ENCODE results near the gene GRIN1. TPM values are rescaled to one million over a fixed set of nuclear protein-coding genes. Genes with fewer than 3 reads are reported as not detected.

The GRIN1 gene
- total RNA-seq, 4 donors from 2014 or later = 0.11 to 0.50 (median 0.19) TPM; not detected in 1

DNA sequence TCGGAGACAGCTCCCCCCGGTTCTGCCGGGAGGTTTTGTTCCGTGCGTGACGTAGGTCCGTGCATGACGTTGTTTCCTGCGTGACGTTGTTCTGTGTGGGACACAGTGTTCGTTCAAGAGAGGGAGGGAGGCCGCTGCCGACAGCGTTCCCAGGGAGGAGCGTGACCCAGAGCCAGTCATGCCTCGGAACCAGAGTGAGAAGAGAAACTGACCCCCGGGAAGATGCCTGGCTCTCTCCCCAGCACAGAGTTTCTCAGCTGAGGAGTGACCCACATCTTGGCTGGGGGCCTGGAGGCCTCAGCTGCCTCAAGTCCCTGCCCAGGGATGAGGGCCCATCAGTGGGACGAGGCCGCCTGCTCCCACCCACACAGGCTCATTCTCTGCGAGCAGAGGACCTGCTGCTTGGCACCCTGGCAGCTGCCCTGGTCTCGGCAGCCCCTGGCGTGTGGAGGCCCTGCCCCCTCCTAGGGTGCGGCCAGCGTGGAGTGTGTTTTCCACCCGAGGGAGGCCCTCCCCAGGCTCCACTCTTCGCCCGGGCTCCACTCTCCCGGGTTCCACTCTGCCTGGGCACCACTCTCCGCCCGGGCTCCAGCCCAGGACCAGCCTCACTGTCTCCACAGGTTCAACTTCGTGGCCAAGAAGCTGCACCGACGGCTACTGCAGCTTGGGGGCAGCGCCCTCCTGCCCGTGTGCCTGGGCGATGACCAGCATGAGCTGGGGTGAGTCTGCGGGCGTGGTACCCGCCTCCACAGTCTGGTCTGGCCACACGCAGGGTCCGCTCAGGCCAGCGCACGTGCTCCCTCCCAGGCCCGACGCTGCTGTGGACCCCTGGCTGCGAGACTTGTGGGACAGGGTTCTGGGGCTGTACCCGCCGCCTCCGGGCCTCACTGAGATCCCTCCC lies 74.5 kb downstream of the GRIN1 start:
- intact Hi-C loops (cut with DNase I) = no loop called here
- peaks cover 4 to 19% (median 10%) of the 10 kb centered on the region in 4 donors for H3K4me1 ChIP-seq
- WGBS = 92% methylated on average over 26 of the region's 49 CpGs
- H3K9me3 ChIP-seq = no peaks in the 10 kb centered on the region
- no peak for DNase-seq (ENCODE audit: extremely low spot score)
- no peak overlapping the region for H3K4me3 ChIP-seq
- no peaks in the 10 kb centered on the region for H3K27me3 ChIP-seq
- peaks cover 0 to 57% (median 15%) of the 10 kb centered on the region in 4 donors for H3K36me3 ChIP-seq
- TF ChIP-seq POLR2AphosphoS5 (IDR thresholded peaks at IDR 0.05) (no peak), POLR2A (IDR thresholded peaks at IDR 0.05; ENCODE audit: low read depth) (no peak), EP300 (IDR thresholded peaks at IDR 0.05) (no peak)
- TF ChIP-seq, protein P1, sequence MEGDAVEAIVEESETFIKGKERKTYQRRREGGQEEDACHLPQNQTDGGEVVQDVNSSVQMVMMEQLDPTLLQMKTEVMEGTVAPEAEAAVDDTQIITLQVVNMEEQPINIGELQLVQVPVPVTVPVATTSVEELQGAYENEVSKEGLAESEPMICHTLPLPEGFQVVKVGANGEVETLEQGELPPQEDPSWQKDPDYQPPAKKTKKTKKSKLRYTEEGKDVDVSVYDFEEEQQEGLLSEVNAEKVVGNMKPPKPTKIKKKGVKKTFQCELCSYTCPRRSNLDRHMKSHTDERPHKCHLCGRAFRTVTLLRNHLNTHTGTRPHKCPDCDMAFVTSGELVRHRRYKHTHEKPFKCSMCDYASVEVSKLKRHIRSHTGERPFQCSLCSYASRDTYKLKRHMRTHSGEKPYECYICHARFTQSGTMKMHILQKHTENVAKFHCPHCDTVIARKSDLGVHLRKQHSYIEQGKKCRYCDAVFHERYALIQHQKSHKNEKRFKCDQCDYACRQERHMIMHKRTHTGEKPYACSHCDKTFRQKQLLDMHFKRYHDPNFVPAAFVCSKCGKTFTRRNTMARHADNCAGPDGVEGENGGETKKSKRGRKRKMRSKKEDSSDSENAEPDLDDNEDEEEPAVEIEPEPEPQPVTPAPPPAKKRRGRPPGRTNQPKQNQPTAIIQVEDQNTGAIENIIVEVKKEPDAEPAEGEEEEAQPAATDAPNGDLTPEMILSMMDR (IDR thresholded peaks at IDR 0.05) = no peak
- no peak overlapping the region for H3K27ac ChIP-seq (replicated peaks in 1 of 4)

DNA sequence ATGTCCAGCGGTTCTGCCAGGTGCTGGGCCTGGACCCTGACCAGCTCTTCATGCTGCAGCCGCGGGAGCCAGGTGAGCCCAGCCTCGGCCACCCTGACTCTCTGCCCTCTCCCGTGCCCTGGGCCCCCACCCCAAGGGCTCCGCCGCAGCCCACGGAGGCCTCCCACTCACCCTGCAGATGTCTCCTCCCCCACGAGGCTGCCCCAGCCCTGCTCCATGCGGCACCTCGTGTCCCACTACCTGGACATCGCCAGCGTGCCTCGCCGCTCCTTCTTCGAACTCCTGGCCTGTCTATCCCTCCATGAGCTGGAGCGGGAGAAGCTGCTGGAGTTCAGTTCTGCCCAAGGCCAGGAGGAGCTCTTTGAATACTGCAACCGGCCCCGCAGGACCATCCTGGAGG lies 75.7 kb downstream of the GRIN1 start:
- TF ChIP-seq EP300 (IDR thresholded peaks at IDR 0.05) = no peak
- TF ChIP-seq, protein P1 (IDR thresholded peaks at IDR 0.05) = no peak
- TF ChIP-seq POLR2AphosphoS5 (IDR thresholded peaks at IDR 0.05) = no peak
- no peak for TF ChIP-seq POLR2A (IDR thresholded peaks at IDR 0.05; ENCODE audit: low read depth)
- intact Hi-C loops (cut with DNase I) = no loop called here
- Histone ChIP-seq H3K4me3 (no peak overlapping the region), H3K27me3 (no peaks in the 10 kb centered on the region), H3K4me1 (peaks cover 4 to 20% (median 13%) of the 10 kb centered on the region in 4 donors), H3K27ac (replicated peaks in 1 of 4) (no peak overlapping the region), H3K36me3 (peaks cover 0 to 44% (median 15%) of the 10 kb centered on the region in 4 donors), H3K9me3 (no peaks in the 10 kb centered on the region)
- 93% methylated on average over 19 of the region's 19 CpGs for WGBS
- DNase-seq (ENCODE audit: extremely low spot score) = no peak

DNA sequence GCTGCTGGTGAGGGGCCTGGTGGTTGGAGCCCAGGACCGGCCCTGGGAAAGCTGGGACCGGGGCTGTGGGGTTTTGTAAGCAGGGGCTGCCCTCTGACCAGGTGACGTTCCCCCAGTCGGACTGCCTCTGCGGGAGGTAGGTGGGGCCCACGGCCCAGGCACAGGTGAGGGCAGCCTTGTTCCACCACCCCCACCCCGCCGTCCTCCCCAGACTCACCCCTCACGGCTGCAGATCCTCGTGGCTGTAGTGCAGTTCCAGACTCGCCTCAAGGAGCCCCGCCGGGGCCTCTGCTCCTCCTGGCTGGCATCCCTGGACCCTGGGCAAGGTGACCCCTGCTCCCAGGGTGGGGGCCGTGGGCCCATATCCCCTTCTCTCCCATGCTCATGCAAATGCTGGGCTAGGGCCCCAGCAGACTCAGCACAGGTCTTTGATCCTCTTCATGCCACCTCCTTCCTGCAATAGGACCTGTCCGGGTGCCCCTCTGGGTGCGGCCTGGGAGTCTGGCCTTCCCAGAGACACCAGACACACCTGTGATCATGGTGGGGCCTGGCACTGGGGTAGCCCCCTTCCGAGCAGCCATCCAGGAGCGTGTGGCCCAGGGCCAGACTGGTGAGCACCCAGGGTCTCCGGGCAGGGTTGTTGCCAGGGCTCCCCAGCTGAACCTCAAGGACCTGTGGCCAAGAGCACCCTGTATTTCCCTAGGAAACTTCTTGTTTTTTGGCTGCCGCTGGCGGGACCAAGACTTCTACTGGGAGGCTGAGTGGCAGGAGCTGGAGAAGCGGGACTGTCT lies 76.4 kb downstream of the GRIN1 start:
- Histone ChIP-seq H3K27ac (replicated peaks in 1 of 4) (no peak overlapping the region), H3K4me3 (no peak overlapping the region), H3K9me3 (no peaks in the 10 kb centered on the region), H3K36me3 (peaks cover 0 to 37% (median 13%) of the 10 kb centered on the region in 4 donors), H3K4me1 (peaks cover 4 to 20% (median 13%) of the 10 kb centered on the region in 4 donors), H3K27me3 (no peaks in the 10 kb centered on the region)
- 88% methylated on average over 13 of the region's 22 CpGs for WGBS
- intact Hi-C loops (cut with DNase I) = no loop called here
- TF ChIP-seq EP300 (IDR thresholded peaks at IDR 0.05) (no peak), POLR2AphosphoS5 (IDR thresholded peaks at IDR 0.05) (no peak), POLR2A (IDR thresholded peaks at IDR 0.05; ENCODE audit: low read depth) (no peak)
- TF ChIP-seq, protein P1 (IDR thresholded peaks at IDR 0.05) = no peak
- DNase-seq (ENCODE audit: extremely low spot score) = no peak

DNA sequence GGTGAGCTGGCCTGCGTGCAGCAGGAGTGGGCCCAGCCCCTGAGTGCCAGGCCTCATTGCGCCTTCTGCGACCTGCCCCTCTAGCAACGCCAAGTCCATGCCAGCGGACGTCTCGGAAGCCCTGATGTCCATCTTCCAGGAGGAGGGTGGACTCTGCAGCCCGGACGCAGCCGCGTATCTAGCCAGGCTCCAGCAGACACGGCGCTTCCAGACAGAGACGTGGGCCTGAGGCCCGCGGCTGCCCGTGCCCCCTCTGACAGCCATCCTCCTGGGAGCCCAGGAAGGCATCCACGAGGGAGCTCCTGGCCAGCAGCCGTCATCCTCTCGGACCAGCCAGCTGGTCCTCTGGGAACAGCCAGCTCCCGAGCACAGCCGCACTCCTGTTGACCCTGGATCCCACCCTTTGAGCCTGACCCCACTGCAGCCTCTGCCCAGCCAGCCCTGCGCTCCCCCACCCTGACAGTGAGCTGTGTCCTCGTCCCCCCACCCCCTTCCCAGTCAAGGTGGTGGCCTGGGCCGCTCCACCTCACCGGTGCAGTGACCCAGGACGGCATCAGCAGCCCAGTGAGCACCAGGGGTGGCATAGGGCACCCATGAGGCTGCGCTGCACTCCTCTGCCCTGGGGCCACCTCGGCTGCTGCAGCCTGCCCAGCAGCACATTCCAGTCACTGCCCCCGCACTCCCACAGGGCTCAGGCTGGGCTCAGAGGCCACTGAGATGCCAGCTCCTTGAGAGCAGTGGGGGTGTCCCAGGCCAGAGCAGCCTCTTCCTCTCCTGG lies 77.4 kb downstream of the GRIN1 start:
- Histone ChIP-seq H3K9me3 (no peaks in the 10 kb centered on the region), H3K4me3 (no peak overlapping the region), H3K27ac (replicated peaks in 1 of 4) (no peak overlapping the region), H3K36me3 (peaks cover 0 to 27% (median 13%) of the 10 kb centered on the region in 4 donors), H3K4me1 (peaks cover 9 to 30% (median 17%) of the 10 kb centered on the region in 4 donors), H3K27me3 (no peaks in the 10 kb centered on the region)
- TF ChIP-seq POLR2A (IDR thresholded peaks at IDR 0.05; ENCODE audit: low read depth) (no peak), EP300 (IDR thresholded peaks at IDR 0.05) (no peak), POLR2AphosphoS5 (IDR thresholded peaks at IDR 0.05) (no peak)
- TF ChIP-seq, protein P1 (IDR thresholded peaks at IDR 0.05) = no peak
- no peak for DNase-seq (ENCODE audit: extremely low spot score)
- intact Hi-C loops (cut with DNase I) = no loop called here
- 90% methylated on average over 4 of the region's 30 CpGs for WGBS

Data from esophagus muscularis mucosa (tissue), 4 donors.